BE2C (cell line): ENCODE data around the gene ZFP14.

ENCODE experiments used
- DNase-seq: peaks from one replicate; pipeline ENCODE4 v3.0.0-alpha.2; 2020
- H3K27me3 ChIP-seq: fragments of 250-450 bp; sonication (Bioruptor Pico); 2 replicates; pipeline ENCODE4 v1.5.1; 2020; ENCODE audit warnings: mild to moderate bottlenecking
- H3K36me3 ChIP-seq: fragments of 250-450 bp; sonication (Bioruptor Pico); 2 replicates; pipeline ENCODE4 v1.5.1; 2020; ENCODE audit warnings: mild to moderate bottlenecking
- H3K4me1 ChIP-seq: fragments of 250-450 bp; sonication (Bioruptor Pico); 2 replicates; pipeline ENCODE4 v1.5.1; 2020
- H3K4me3 ChIP-seq: 2 replicates; pipeline ENCODE4 v1.5.1; 2011; ENCODE audit warnings: low read depth, low read length
- H3K9me3 ChIP-seq: fragments of 250-450 bp; sonication (Bioruptor Pico); 2 replicates; pipeline ENCODE4 v1.5.1; 2020
- TF ChIP-seq, protein P1 (sequence below): IDR thresholded peaks from 2 replicates; pipeline ENCODE4 v1.5.1; 2012; ENCODE audit warnings: mild to moderate bottlenecking, low read depth, low read length

Gene ZFP14

DNA sequence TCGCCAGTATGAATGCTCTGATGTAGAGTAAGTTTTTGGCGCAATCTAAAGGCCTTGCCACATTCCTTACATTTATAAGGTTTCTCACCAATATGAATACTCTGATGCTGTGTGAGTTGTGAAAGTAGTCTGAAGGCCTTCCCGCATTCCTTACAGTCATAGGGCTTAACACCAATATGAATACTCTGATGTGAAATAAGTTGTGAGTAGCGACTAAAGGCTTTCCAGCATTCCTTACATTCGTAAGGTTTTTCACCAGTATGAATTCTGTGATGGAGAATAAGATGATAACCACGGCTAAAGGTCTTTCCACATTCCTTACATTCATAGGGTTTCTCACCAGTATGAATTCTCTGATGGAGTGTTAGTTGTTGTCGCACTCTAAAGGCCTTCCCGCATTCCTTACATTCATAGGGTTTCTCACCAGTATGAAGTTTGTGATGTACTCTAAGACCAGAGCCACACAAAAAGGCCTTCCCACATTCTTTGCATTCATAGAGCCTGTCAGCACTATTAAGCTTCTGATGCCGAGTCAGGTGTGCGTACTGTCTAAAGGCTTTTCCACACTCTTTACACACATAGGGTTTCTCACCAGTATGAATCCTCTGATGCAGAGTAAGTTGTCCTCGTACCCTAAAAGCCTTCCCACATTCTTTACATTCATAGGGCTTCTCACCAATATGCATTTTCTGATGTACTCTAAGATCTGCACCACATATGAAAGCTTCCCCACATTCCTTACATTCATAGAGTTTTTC lies 14.1 kb upstream of the ZFP14 start:
- H3K36me3 ChIP-seq, result peaks cover 36% of the 10 kb centered on the region
- peaks cover 8% of the 10 kb centered on the region for H3K9me3 ChIP-seq
- TF ChIP-seq, protein P1, sequence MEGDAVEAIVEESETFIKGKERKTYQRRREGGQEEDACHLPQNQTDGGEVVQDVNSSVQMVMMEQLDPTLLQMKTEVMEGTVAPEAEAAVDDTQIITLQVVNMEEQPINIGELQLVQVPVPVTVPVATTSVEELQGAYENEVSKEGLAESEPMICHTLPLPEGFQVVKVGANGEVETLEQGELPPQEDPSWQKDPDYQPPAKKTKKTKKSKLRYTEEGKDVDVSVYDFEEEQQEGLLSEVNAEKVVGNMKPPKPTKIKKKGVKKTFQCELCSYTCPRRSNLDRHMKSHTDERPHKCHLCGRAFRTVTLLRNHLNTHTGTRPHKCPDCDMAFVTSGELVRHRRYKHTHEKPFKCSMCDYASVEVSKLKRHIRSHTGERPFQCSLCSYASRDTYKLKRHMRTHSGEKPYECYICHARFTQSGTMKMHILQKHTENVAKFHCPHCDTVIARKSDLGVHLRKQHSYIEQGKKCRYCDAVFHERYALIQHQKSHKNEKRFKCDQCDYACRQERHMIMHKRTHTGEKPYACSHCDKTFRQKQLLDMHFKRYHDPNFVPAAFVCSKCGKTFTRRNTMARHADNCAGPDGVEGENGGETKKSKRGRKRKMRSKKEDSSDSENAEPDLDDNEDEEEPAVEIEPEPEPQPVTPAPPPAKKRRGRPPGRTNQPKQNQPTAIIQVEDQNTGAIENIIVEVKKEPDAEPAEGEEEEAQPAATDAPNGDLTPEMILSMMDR, result no peak
- DNase-seq, result no peak
- H3K4me3 ChIP-seq, result no peak overlapping the region
- no peaks in the 10 kb centered on the region for H3K27me3 ChIP-seq
- no peaks in the 10 kb centered on the region for H3K4me1 ChIP-seq

DNA sequence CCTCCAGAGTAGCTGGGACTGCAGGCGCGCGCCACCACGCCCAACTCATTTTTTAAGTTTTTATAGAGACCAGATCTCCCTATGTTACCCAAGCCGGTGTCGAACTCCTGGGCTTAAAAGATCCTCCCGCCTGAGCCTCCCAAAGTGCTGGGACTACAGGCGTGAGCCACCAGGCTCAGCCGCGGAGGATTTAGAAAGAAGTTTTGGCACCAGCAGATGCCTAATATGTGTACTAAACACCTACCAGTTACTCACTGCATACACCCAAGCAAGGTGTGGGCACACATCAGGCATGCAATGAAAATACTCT lies 464 bp upstream of the ZFP14 start:
- peaks cover 4% of the 10 kb centered on the region; the same call in 1 of the 2 replicates for H3K9me3 ChIP-seq
- H3K4me3 ChIP-seq, result peak overlapping the region; percentile 90
- H3K4me1 ChIP-seq, result no peaks in the 10 kb centered on the region
- no peak for DNase-seq
- TF ChIP-seq, protein P1, result no peak
- no peaks in the 10 kb centered on the region for H3K27me3 ChIP-seq
- no peaks in the 10 kb centered on the region for H3K36me3 ChIP-seq

DNA sequence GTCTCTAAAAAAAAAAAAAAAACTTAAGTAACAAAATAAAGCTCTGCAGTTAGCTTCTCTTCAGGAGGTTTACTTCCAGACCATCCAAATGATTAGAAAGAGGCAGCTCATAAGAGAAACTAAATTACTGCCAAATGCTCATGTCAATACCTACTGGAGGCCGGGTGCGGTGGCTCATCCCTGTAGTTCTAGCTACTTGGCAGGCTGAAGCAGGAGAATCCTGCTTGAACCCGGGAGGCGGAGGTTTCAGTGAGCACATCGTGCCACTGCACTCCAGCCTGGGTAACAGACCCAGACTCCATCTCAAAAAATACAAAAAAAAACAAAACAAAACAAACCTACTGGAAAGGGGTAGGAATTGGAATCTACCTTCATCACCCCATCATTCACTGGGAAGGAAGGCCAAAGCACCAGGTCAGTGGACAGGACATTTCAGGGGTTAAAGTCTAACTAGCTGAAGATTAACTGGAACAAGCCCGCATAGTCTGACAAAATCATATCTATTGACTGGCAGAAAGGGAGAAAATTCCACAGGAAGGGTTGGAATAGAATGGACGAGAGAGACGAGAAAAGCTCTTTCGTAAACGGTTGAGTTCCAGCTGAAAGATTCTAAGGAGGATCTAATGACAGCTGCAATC lies 1.3 kb downstream of the ZFP14 start:
- DNase-seq, result no peak
- no peaks in the 10 kb centered on the region for H3K36me3 ChIP-seq
- peaks cover 4% of the 10 kb centered on the region; the same call in 1 of the 2 replicates for H3K9me3 ChIP-seq
- no peaks in the 10 kb centered on the region for H3K4me1 ChIP-seq
- H3K4me3 ChIP-seq, result peak overlapping the region; percentile 90
- TF ChIP-seq, protein P1, result no peak
- H3K27me3 ChIP-seq, result no peaks in the 10 kb centered on the region

DNA sequence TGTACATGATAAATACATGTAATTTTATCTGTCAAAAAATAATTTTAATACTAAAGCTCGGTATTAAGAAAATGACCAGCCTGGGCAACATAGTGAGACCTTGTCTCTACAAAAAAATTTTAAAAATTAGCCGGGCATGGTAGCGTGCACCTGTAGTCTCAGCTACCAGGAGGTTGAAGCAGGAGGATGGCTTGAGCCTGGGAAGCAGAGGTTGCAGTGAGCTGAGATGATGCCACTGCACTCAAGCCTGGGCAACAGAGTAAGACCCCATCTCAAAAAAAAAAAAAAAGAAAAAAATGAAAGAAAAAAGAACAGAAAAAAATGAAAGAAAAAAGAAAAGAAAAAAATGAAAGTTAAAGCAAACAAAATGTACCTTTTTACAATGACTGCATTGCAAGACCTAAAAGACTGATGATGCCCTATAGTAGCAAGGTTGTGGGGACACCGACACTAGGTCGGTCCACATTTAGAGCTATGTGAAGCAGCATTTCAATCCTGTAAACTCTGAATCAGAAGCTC lies 5.3 kb downstream of the ZFP14 start:
- Histone ChIP-seq H3K9me3 (no peaks in the 10 kb centered on the region), H3K27me3 (no peaks in the 10 kb centered on the region), H3K4me3 (no peak overlapping the region), H3K4me1 (no peaks in the 10 kb centered on the region), H3K36me3 (no peaks in the 10 kb centered on the region)
- no peak for DNase-seq
- TF ChIP-seq, protein P1, result no peak

DNA sequence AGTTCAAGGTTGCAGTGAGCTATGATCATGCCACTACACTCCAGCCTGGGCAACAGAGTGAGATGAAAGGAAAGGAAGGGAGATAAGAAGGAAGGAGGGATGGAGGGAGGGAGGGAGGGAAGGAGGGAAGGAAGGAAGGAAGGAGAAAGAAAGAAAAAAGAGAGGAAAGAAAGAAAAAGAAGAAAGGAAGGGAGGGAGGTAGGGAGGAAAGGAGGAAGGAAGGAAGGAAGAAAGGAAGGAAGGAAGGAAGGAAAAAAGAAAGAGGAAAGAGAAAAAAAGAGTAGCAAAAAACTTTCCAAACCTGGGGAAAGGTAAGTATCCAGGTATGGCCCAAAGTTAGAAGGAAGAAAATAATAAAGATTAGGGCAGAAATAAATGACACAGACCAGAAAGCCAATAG lies 7.1 kb downstream of the ZFP14 start:
- no peaks in the 10 kb centered on the region for H3K9me3 ChIP-seq
- no peak for DNase-seq
- TF ChIP-seq, protein P1, result no peak
- no peaks in the 10 kb centered on the region for H3K4me1 ChIP-seq
- H3K27me3 ChIP-seq, result no peaks in the 10 kb centered on the region
- no peaks in the 10 kb centered on the region for H3K36me3 ChIP-seq
- no peak overlapping the region for H3K4me3 ChIP-seq

DNA sequence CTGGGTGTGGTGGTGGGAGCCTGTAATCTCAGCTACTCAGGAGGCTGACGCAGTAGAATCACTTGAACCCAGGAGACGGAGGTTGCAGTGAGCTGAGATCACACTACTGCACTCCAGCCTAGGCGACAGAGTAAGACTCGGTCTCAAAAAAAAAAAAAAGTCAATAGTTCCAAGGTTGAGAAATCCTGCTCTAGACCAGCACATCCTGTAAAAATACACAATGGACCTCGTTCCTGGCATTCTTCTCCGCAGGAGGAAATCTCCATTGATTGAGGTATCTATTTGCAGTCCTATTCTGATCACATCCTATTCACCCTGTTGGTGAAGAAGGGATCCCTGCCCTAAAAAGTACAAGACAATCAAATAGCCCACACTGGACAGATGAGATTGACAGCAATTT lies 15.2 kb downstream of the ZFP14 start:
- TF ChIP-seq, protein P1, result no peak
- H3K27me3 ChIP-seq, result no peaks in the 10 kb centered on the region
- no peaks in the 10 kb centered on the region; the same call in 1 of the 2 replicates for H3K9me3 ChIP-seq
- DNase-seq, result no peak
- peaks cover 6% of the 10 kb centered on the region for H3K36me3 ChIP-seq
- H3K4me1 ChIP-seq, result no peaks in the 10 kb centered on the region
- H3K4me3 ChIP-seq, result no peak overlapping the region
